ENCODE results near the gene MALL.
"Not testable (repeated sequence)": the region's sequence is repeated elsewhere in the genome, so short reads cannot be mapped to it uniquely, and the experiment has no call there.

GRCh38 chr2:110069869-110070268, 45.8 kb downstream of the MALL start:
- TF ChIP-seq EZH2 (IDR thresholded peaks at IDR 0.05); FOXP2 (optimal IDR thresholded peaks at IDR 0.05; ENCODE audit: control extremely low read depth, extremely low read length, insufficient read depth); POLR2AphosphoS5 (IDR thresholded peaks at IDR 0.05; ENCODE audit: borderline replicate concordance, low read depth, low read length): not testable (repeated sequence)
